GM19324 (cell line): ENCODE results near the gene IGSF21.
"Not testable (repeated sequence)": the region's sequence is repeated elsewhere in the genome, so short reads cannot be mapped to it uniquely, and the experiment has no call there.

Experiments
- ATAC-seq: cut with Tn5 transposase; IDR thresholded peaks from one replicate; pipeline ENCODE4 v1.9.1; 2021; ENCODE audit warnings: mild to moderate bottlenecking, moderate library complexity; ENCODE audit not compliant: unreplicated experiment, low FRiP score

IGSF21 gene

GRCh38 chr1:18142969-18143368 is 35.4 kb downstream of the IGSF21 start:
- ATAC-seq: no peak

GRCh38 chr1:18144062-18144461 is 36.5 kb downstream of the IGSF21 start:
- ATAC-seq: no peak

GRCh38 chr1:18144916-18145647 is 37.5 kb downstream of the IGSF21 start:
- no peak for ATAC-seq

- ATAC-seq: no peak
These were observed 38.4 kb downstream of the IGSF21 start for GRCh38 chr1:18145851-18146618.

- no peak for ATAC-seq
These were observed 39.3 kb downstream of the IGSF21 start for GRCh38 chr1:18146886-18147285.

- no peak for ATAC-seq
These were observed 40.1 kb downstream of the IGSF21 start for GRCh38 chr1:18147672-18148071.

- ATAC-seq: no peak
These were observed 40.9 kb downstream of the IGSF21 start for GRCh38 chr1:18148461-18148860.

GRCh38 chr1:18149027-18149641 is 41.5 kb downstream of the IGSF21 start:
- no peak for ATAC-seq

GRCh38 chr1:18151436-18152122 is 44.0 kb downstream of the IGSF21 start:
- no peak for ATAC-seq

GRCh38 chr1:18154430-18155194 is 47.0 kb downstream of the IGSF21 start:
- ATAC-seq: no peak

GRCh38 chr1:18155881-18156385 is 48.3 kb downstream of the IGSF21 start:
- ATAC-seq: no peak

- no peak for ATAC-seq
These were observed 49.8 kb downstream of the IGSF21 start for GRCh38 chr1:18157352-18157751.

GRCh38 chr1:18157968-18158367 is 50.4 kb downstream of the IGSF21 start:
- no peak for ATAC-seq

GRCh38 chr1:18158714-18159113 is 51.1 kb downstream of the IGSF21 start:
- no peak for ATAC-seq

- no peak for ATAC-seq
These were observed 52.8 kb downstream of the IGSF21 start for GRCh38 chr1:18160290-18160942.

GRCh38 chr1:18161690-18162089 is 54.1 kb downstream of the IGSF21 start:
- no peak for ATAC-seq

GRCh38 chr1:18165640-18166039 is 58.0 kb downstream of the IGSF21 start:
- ATAC-seq: not testable (repeated sequence)

GRCh38 chr1:18166341-18166740 is 58.7 kb downstream of the IGSF21 start:
- no peak for ATAC-seq

- no peak for ATAC-seq
These were observed 59.3 kb downstream of the IGSF21 start for GRCh38 chr1:18166929-18167328.
